CD8-positive, alpha-beta memory T cell (primary cell): Measurements from ENCODE around the gene TAL2. TPM values are rescaled to one million over a fixed set of nuclear protein-coding genes. Genes with fewer than 3 reads are reported as not detected.

Experiments used
- CTCF ChIA-PET: fragments of 350-600 bp; sonication (Branson Sonifier 250); formaldehyde crosslinking; loops from one replicate; lab custom pipeline; 2021; ENCODE audit warnings: antibody characterized with exemption; lab: Charles Lee
- POLR2A ChIA-PET: fragments of 350-600 bp; sonication (Branson Sonifier 250); formaldehyde crosslinking; loops from one replicate; lab custom pipeline; 2021; ENCODE audit warnings: antibody characterized with exemption; lab: Charles Lee
- DNase-seq, 5 donors: peaks; one replicate each; pipeline versions ENCODE4 v3.0.0 to v3.0.0-alpha.2; 2020 to 2022; ENCODE audit warnings: mixed read lengths in 1 of 5
- H3K27ac ChIP-seq: one replicate; pipeline ENCODE4 v1.7.0; 2013; ENCODE audit warnings: low read depth, mild to moderate bottlenecking, low read length, moderate library complexity
- H3K27me3 ChIP-seq: 2 replicates; pipeline ENCODE4 v1.7.0; 2013; ENCODE audit warnings: low read length, mild to moderate bottlenecking; ENCODE audit not compliant: insufficient read depth, poor library complexity, severe bottlenecking
- H3K36me3 ChIP-seq: 2 replicates; pipeline ENCODE4 v1.7.0; 2013; ENCODE audit warnings: mild to moderate bottlenecking, low read length, moderate library complexity; ENCODE audit not compliant: insufficient read depth
- H3K4me1 ChIP-seq: 2 replicates; pipeline ENCODE4 v1.7.0; 2013; ENCODE audit warnings: mild to moderate bottlenecking, low read length, moderate library complexity; ENCODE audit not compliant: insufficient read depth
- H3K4me3 ChIP-seq: 2 replicates; pipeline ENCODE4 v1.7.0; 2013; ENCODE audit warnings: mild to moderate bottlenecking, low read length
- H3K9me3 ChIP-seq: 2 replicates; pipeline ENCODE4 v1.7.0; 2013; ENCODE audit warnings: mild to moderate bottlenecking, low read length
- H3K27ac Mint-ChIP-seq, 8 donors: one replicate each; pipeline ENCODE4 v1.8.0; 2020 to 2021; ENCODE audit warnings: mixed read lengths in 8 of 8, mild to moderate bottlenecking in 6 of 8, inconsistent platforms in 3 of 8, moderate library complexity in 3 of 8
- H3K27me3 Mint-ChIP-seq, 2 donors: one replicate each; pipeline ENCODE4 v1.8.0; 2020 to 2021; ENCODE audit warnings: mixed read lengths in 2 of 2, mild to moderate bottlenecking in 1 of 2, moderate library complexity in 1 of 2
- H3K36me3 Mint-ChIP-seq, 3 donors: one replicate each; pipeline ENCODE4 v1.8.0; 2020 to 2021; ENCODE audit warnings: mixed read lengths in 3 of 3, inconsistent platforms in 1 of 3, mild to moderate bottlenecking in 1 of 3
- H3K4me1 Mint-ChIP-seq, 3 donors: one replicate each; pipeline ENCODE4 v1.8.0; 2020 to 2021; ENCODE audit warnings: mixed read lengths in 3 of 3, inconsistent platforms in 1 of 3, mild to moderate bottlenecking in 1 of 3
- H3K4me3 Mint-ChIP-seq, 7 donors: one replicate each; pipeline ENCODE4 v1.8.0; 2020 to 2021; ENCODE audit warnings: mixed read lengths in 7 of 7, mild to moderate bottlenecking in 6 of 7, moderate library complexity in 4 of 7, inconsistent platforms in 2 of 7
- H3K9me3 Mint-ChIP-seq, 5 donors: one replicate each; pipeline ENCODE4 v1.8.0; 2020 to 2022; ENCODE audit warnings: mixed read lengths in 5 of 5, mild to moderate bottlenecking in 3 of 5, moderate library complexity in 2 of 5, inconsistent platforms in 1 of 5
- polyA plus RNA-seq: library from polyadenylated mRNA; unstranded; fragments of 300-500 nt; fragmentation: Illumina TruSeq; gene quantifications from one replicate; pipeline ENCODE4 v1.2.3, GENCODE V29; 2021
- total RNA-seq, 2 experiments: library from RNA; stranded (reverse); gene quantifications; one replicate each; pipeline ENCODE4 v1.2.3, GENCODE V29; 2021

Gene TAL2
- total and polyA plus RNA-seq, 3 experiments from 2014 or later: 0.51 TPM; not detected in 2

- no peak overlapping the region for H3K4me3 Mint-ChIP-seq
- DNase-seq: no peak
- no peaks in the 10 kb centered on the region for H3K36me3 Mint-ChIP-seq
- no peak overlapping the region for H3K4me3 ChIP-seq
- ChIA-PET CTCF (no interaction called here), POLR2A (no interaction called here)
- no peak overlapping the region for H3K27ac Mint-ChIP-seq
- no peaks in the 10 kb centered on the region for H3K27me3 ChIP-seq
- no peaks in the 10 kb centered on the region for H3K36me3 ChIP-seq
- H3K27me3 Mint-ChIP-seq: peaks cover 1 to 3% of the 10 kb centered on the region in 2 donors
- no peaks in the 10 kb centered on the region for H3K4me1 Mint-ChIP-seq
- no peaks in the 10 kb centered on the region for H3K9me3 Mint-ChIP-seq
- H3K27ac ChIP-seq: no peak overlapping the region
- H3K9me3 ChIP-seq: no peaks in the 10 kb centered on the region
- no peaks in the 10 kb centered on the region for H3K4me1 ChIP-seq
Measured at GRCh38 chr9:105678781-105679180, 16.5 kb downstream of the TAL2 start.

- H3K4me1 ChIP-seq: no peaks in the 10 kb centered on the region
- no peaks in the 10 kb centered on the region for H3K9me3 ChIP-seq
- H3K27ac ChIP-seq: no peak overlapping the region
- Mint-ChIP-seq H3K4me1 (no peaks in the 10 kb centered on the region), H3K27ac (no peak overlapping the region), H3K4me3 (no peak overlapping the region), H3K9me3 (no peaks in the 10 kb centered on the region), H3K36me3 (no peaks in the 10 kb centered on the region), H3K27me3 (peaks cover 1 to 3% of the 10 kb centered on the region in 2 donors)
- CTCF ChIA-PET: interaction anchor here (1.6 kb wide), 1 partner anchor 39 kb away, joined by 3 read pairs; no protein-coding TSS in a partner anchor
- no peak overlapping the region for H3K4me3 ChIP-seq
- H3K36me3 ChIP-seq: no peaks in the 10 kb centered on the region
- POLR2A ChIA-PET: no interaction called here
- no peak for DNase-seq
- H3K27me3 ChIP-seq: no peaks in the 10 kb centered on the region
Measured at GRCh38 chr9:105679257-105680022, 17.2 kb downstream of the TAL2 start.

- H3K9me3 Mint-ChIP-seq: no peaks in the 10 kb centered on the region
- Histone ChIP-seq H3K4me1 (no peaks in the 10 kb centered on the region), H3K9me3 (no peaks in the 10 kb centered on the region), H3K4me3 (no peak overlapping the region), H3K36me3 (no peaks in the 10 kb centered on the region), H3K27ac (no peak overlapping the region), H3K27me3 (no peaks in the 10 kb centered on the region)
- H3K36me3 Mint-ChIP-seq: no peaks in the 10 kb centered on the region
- no peak for DNase-seq
- H3K27ac Mint-ChIP-seq: no peak overlapping the region
- H3K4me3 Mint-ChIP-seq: no peak overlapping the region
- ChIA-PET CTCF (no interaction called here), POLR2A (no interaction called here)
- H3K4me1 Mint-ChIP-seq: no peaks in the 10 kb centered on the region
- peaks cover 3% of the 10 kb centered on the region in 2 donors for H3K27me3 Mint-ChIP-seq
Measured at GRCh38 chr9:105681313-105681712, 19.1 kb downstream of the TAL2 start.

GRCh38 chr9:105681724-105682123 lies 19.5 kb downstream of the TAL2 start:
- DNase-seq: no peak
- peaks cover 3% of the 10 kb centered on the region in 2 donors for H3K27me3 Mint-ChIP-seq
- no peaks in the 10 kb centered on the region for H3K9me3 Mint-ChIP-seq
- H3K36me3 Mint-ChIP-seq: no peaks in the 10 kb centered on the region
- H3K4me3 Mint-ChIP-seq: no peak overlapping the region
- ChIA-PET POLR2A (no interaction called here), CTCF (no interaction called here)
- H3K27ac Mint-ChIP-seq: no peak overlapping the region
- Histone ChIP-seq H3K4me1 (no peaks in the 10 kb centered on the region), H3K36me3 (no peaks in the 10 kb centered on the region), H3K4me3 (no peak overlapping the region), H3K27ac (no peak overlapping the region), H3K9me3 (no peaks in the 10 kb centered on the region), H3K27me3 (no peaks in the 10 kb centered on the region)
- no peaks in the 10 kb centered on the region for H3K4me1 Mint-ChIP-seq

GRCh38 chr9:105683688-105684275 lies 21.5 kb downstream of the TAL2 start:
- Histone ChIP-seq H3K9me3 (no peaks in the 10 kb centered on the region), H3K4me1 (no peaks in the 10 kb centered on the region), H3K36me3 (no peaks in the 10 kb centered on the region), H3K27ac (no peak overlapping the region), H3K4me3 (no peak overlapping the region), H3K27me3 (no peaks in the 10 kb centered on the region)
- DNase-seq: no peak
- no peak overlapping the region for H3K27ac Mint-ChIP-seq
- ChIA-PET CTCF (no interaction called here), POLR2A (no interaction called here)
- H3K9me3 Mint-ChIP-seq: no peaks in the 10 kb centered on the region
- no peaks in the 10 kb centered on the region for H3K36me3 Mint-ChIP-seq
- no peaks in the 10 kb centered on the region for H3K4me1 Mint-ChIP-seq
- H3K27me3 Mint-ChIP-seq: peaks cover 1 to 14% of the 10 kb centered on the region in 2 donors
- H3K4me3 Mint-ChIP-seq: no peak overlapping the region

GRCh38 chr9:105686936-105687335 lies 24.7 kb downstream of the TAL2 start:
- no peaks in the 10 kb centered on the region for H3K36me3 Mint-ChIP-seq

GRCh38 chr9:105690742-105691141 lies 28.5 kb downstream of the TAL2 start:
- CTCF ChIA-PET: no interaction called here

More at GRCh38 chr9:105686936-105687335, 24.7 kb downstream of the TAL2 start:
- H3K27ac Mint-ChIP-seq: peak overlapping the region in 1 of 8 donors; percentile 12
- no peak overlapping the region for H3K4me3 Mint-ChIP-seq
- CTCF ChIA-PET: no interaction called here
- POLR2A ChIA-PET: no interaction called here
- no peaks in the 10 kb centered on the region for H3K4me1 Mint-ChIP-seq
- Histone ChIP-seq H3K27me3 (no peaks in the 10 kb centered on the region), H3K4me3 (no peak overlapping the region), H3K9me3 (no peaks in the 10 kb centered on the region), H3K36me3 (no peaks in the 10 kb centered on the region), H3K27ac (no peak overlapping the region), H3K4me1 (no peaks in the 10 kb centered on the region)
- peaks cover 6 to 32% of the 10 kb centered on the region in 2 donors for H3K27me3 Mint-ChIP-seq
- no peaks in the 10 kb centered on the region for H3K9me3 Mint-ChIP-seq
- DNase-seq: no peak

More at GRCh38 chr9:105690742-105691141, 28.5 kb downstream of the TAL2 start:
- Mint-ChIP-seq H3K27ac (no peak overlapping the region), H3K9me3 (no peaks in the 10 kb centered on the region), H3K27me3 (peaks cover 9 to 44% of the 10 kb centered on the region in 2 donors), H3K36me3 (peaks cover 0 to 6% (median 0%) of the 10 kb centered on the region in 3 donors), H3K4me1 (peaks cover 12 to 17% (median 15%) of the 10 kb centered on the region in 3 donors), H3K4me3 (peak overlapping the region in 1 of 7 donors; percentile 26)
- Histone ChIP-seq H3K4me3 (no peak overlapping the region), H3K36me3 (no peaks in the 10 kb centered on the region), H3K4me1 (peaks cover 14% of the 10 kb centered on the region), H3K27ac (no peak overlapping the region), H3K9me3 (no peaks in the 10 kb centered on the region), H3K27me3 (peaks cover 4% of the 10 kb centered on the region)
- no peak for DNase-seq
- POLR2A ChIA-PET: no interaction called here
